Breast epithelium (tissue), 4 donors: ENCODE measurements around the gene LEKR1. TPM values are rescaled to one million over a fixed set of nuclear protein-coding genes. Genes with fewer than 3 reads are reported as not detected.

Source experiments
- DNase-seq, 2 donors: peaks; one replicate each; pipeline ENCODE4 v3.0.0-alpha.2; 2019; ENCODE audit warnings: low spot score in 2 of 2
- H3K27ac ChIP-seq, 2 donors: fragments of 200-600 bp; sonication (generic) in 1 of 2; one replicate each; pipeline ENCODE4 v1.5.1; 2016 to 2019; ENCODE audit warnings: mild to moderate bottlenecking in 1 of 2
- H3K27me3 ChIP-seq, 2 donors: fragments of 200-600 bp; sonication (generic) in 1 of 2; one replicate each; pipeline versions ENCODE4 v1.5.1 to v1.6.0; 2017 to 2019; ENCODE audit warnings: control low read depth in 1 of 2, mild to moderate bottlenecking in 1 of 2
- H3K36me3 ChIP-seq: fragments of 200-600 bp; one replicate; pipeline ENCODE4 v1.5.1; 2019
- H3K4me1 ChIP-seq, 2 donors: fragments of 200-600 bp; sonication (generic); one replicate each; pipeline ENCODE4 v1.5.1; 2016 to 2019; ENCODE audit warnings: control low read depth in 1 of 2
- H3K4me3 ChIP-seq, 3 donors: fragments of 200-600 bp; sonication (generic); 1 replicate in 2 of 3; 2 replicates in 1 of 3; pipeline ENCODE4 v1.5.1; 2016 to 2019; ENCODE audit warnings: mild to moderate bottlenecking in 3 of 3, moderate library complexity in 2 of 3
- H3K9me3 ChIP-seq, 2 donors: fragments of 200-600 bp; sonication (generic) in 1 of 2; one replicate each; pipeline ENCODE4 v1.5.1; 2016 to 2019; ENCODE audit warnings: control low read depth in 1 of 2
- CTCF ChIP-seq, 3 donors: fragments of 450-650 bp; IDR thresholded peaks; one replicate each; pipeline ENCODE4 v1.5.1; 2016 to 2017; ENCODE audit warnings: antibody characterized with exemption in 3 of 3, mild to moderate bottlenecking in 3 of 3, moderate library complexity in 3 of 3
- POLR2A ChIP-seq: fragments of 450-650 bp; IDR thresholded peaks from one replicate; pipeline ENCODE4 v1.6.1; 2016; ENCODE audit warnings: antibody characterized with exemption, mild to moderate bottlenecking, moderate library complexity
- POLR2AphosphoS5 ChIP-seq, 3 donors: sonication (generic); formaldehyde crosslinking; IDR thresholded peaks; one replicate each; pipeline ENCODE4 v1.6.1; 2017; ENCODE audit warnings: antibody characterized with exemption in 3 of 3
- intact Hi-C: fragments of 100-400 bp; cut with DNase I; formaldehyde crosslinking; loops from one replicate; pipeline ENCODE4 v1.15.1; 2023; ENCODE audit warnings: low total_unique reads
- total RNA-seq, 3 donors: library from RNA; depleted of rRNA; stranded (reverse); fragments of >200 nt; gene quantifications; one replicate each; pipeline ENCODE4 v1.1.0, GENCODE V29; 2016

The LEKR1 gene
- total RNA-seq, 3 donors from 2014 or later = 1.6 to 8.0 (median 2.3) TPM

- Histone ChIP-seq H3K4me3 (no peak overlapping the region), H3K27me3 (no peaks in the 10 kb centered on the region), H3K27ac (no peak overlapping the region), H3K4me1 (no peaks in the 10 kb centered on the region), H3K9me3 (no peaks in the 10 kb centered on the region), H3K36me3 (no peaks in the 10 kb centered on the region)
- no peak for DNase-seq
- TF ChIP-seq POLR2A = no peak
- TF ChIP-seq POLR2AphosphoS5 (IDR thresholded peaks at IDR 0.05) = no peak
- no peak for TF ChIP-seq CTCF (IDR thresholded peaks at IDR 0.05)
- intact Hi-C loops = no loop called here
Observed at GRCh38 chr3:157040456-157040855, 214.3 kb downstream of the LEKR1 start.

- H3K4me1 ChIP-seq = no peaks in the 10 kb centered on the region
- H3K4me3 ChIP-seq = no peak overlapping the region
- H3K27ac ChIP-seq = no peak overlapping the region
- no peaks in the 10 kb centered on the region for H3K27me3 ChIP-seq
- TF ChIP-seq POLR2AphosphoS5 (IDR thresholded peaks at IDR 0.05) = no peak
- no peak for TF ChIP-seq POLR2A
- no peak for TF ChIP-seq CTCF (IDR thresholded peaks at IDR 0.05)
- H3K9me3 ChIP-seq = no peaks in the 10 kb centered on the region
- intact Hi-C loops = no loop called here
- no peaks in the 10 kb centered on the region for H3K36me3 ChIP-seq
- no peak for DNase-seq
Observed at GRCh38 chr3:157042226-157042625, 216.1 kb downstream of the LEKR1 start.

GRCh38 chr3:157043771-157044170, 217.6 kb downstream of the LEKR1 start:
- Histone ChIP-seq H3K4me1 (no peaks in the 10 kb centered on the region), H3K4me3 (no peak overlapping the region), H3K36me3 (no peaks in the 10 kb centered on the region), H3K27ac (no peak overlapping the region), H3K27me3 (no peaks in the 10 kb centered on the region), H3K9me3 (no peaks in the 10 kb centered on the region)
- TF ChIP-seq CTCF (IDR thresholded peaks at IDR 0.05) = no peak
- TF ChIP-seq POLR2AphosphoS5 (IDR thresholded peaks at IDR 0.05) = no peak
- TF ChIP-seq POLR2A = no peak
- DNase-seq = no peak
- intact Hi-C loops = no loop called here

- no peaks in the 10 kb centered on the region for H3K27me3 ChIP-seq
- no peaks in the 10 kb centered on the region for H3K36me3 ChIP-seq
- no peak for DNase-seq
- intact Hi-C loops = no loop called here
- no peak overlapping the region for H3K27ac ChIP-seq
- TF ChIP-seq CTCF (IDR thresholded peaks at IDR 0.05) = no peak
- no peak for TF ChIP-seq POLR2A
- TF ChIP-seq POLR2AphosphoS5 (IDR thresholded peaks at IDR 0.05) = no peak
- no peak overlapping the region for H3K4me3 ChIP-seq
- H3K4me1 ChIP-seq = no peaks in the 10 kb centered on the region
- H3K9me3 ChIP-seq = no peaks in the 10 kb centered on the region
Observed at GRCh38 chr3:157045238-157045850, 219.2 kb downstream of the LEKR1 start.

- Histone ChIP-seq H3K4me1 (no peaks in the 10 kb centered on the region), H3K9me3 (no peaks in the 10 kb centered on the region), H3K4me3 (no peak overlapping the region), H3K36me3 (no peaks in the 10 kb centered on the region), H3K27ac (no peak overlapping the region), H3K27me3 (no peaks in the 10 kb centered on the region)
- no peak for TF ChIP-seq POLR2AphosphoS5 (IDR thresholded peaks at IDR 0.05)
- no peak for TF ChIP-seq CTCF (IDR thresholded peaks at IDR 0.05)
- no peak for TF ChIP-seq POLR2A
- intact Hi-C loops = no loop called here
- no peak for DNase-seq
Observed at GRCh38 chr3:157046520-157046919, 220.4 kb downstream of the LEKR1 start.
